Psoas muscle (tissue), 8 donors: ENCODE data around the gene ALOX15B. TPM values are rescaled to one million over a fixed set of nuclear protein-coding genes. Genes with fewer than 3 reads are reported as not detected.
A peak's percentile ranks its signal among the peaks of the same experiment; 100 is the strongest.

Source experiments
- ATAC-seq, 4 donors: fragments of 200-7000 bp; cut with Tn5 transposase; one replicate each; pipeline ENCODE4 v1.9.1; 2020; ENCODE audit warnings: moderate library complexity in 3 of 4, mild to moderate bottlenecking in 2 of 4
- DNase-seq, 2 donors: peaks; one replicate each; pipeline ENCODE4 v3.0.0-alpha.2; 2020
- H3K27ac ChIP-seq: fragments of 200-600 bp; one replicate; pipeline ENCODE4 v1.8.0; 2022
- H3K27me3 ChIP-seq, 3 donors: fragments of 200-600 bp in 1 of 3; one replicate each; pipeline versions ENCODE4 v1.6.1 to v1.8.0; 2013 to 2022; ENCODE audit warnings: low read length in 2 of 3, mild to moderate bottlenecking in 2 of 3, moderate library complexity in 1 of 3; ENCODE audit not compliant: insufficient read depth in 3 of 3
- H3K36me3 ChIP-seq, 2 donors: fragments of 200-600 bp in 1 of 2; one replicate each; pipeline versions ENCODE4 v1.6.1 to v1.8.0; 2013 to 2022; ENCODE audit warnings: low read depth in 1 of 2, mild to moderate bottlenecking in 1 of 2, moderate library complexity in 1 of 2; ENCODE audit not compliant: insufficient read depth in 1 of 2
- H3K4me1 ChIP-seq: fragments of 200-600 bp; one replicate; pipeline ENCODE4 v1.8.0; 2022
- H3K4me3 ChIP-seq: fragments of 200-600 bp; one replicate; pipeline ENCODE4 v1.8.0; 2022; ENCODE audit warnings: mild to moderate bottlenecking
- H3K9me3 ChIP-seq: fragments of 200-600 bp; one replicate; pipeline ENCODE4 v1.8.0; 2022
- CTCF ChIP-seq: fragments of 200-600 bp; IDR thresholded peaks from one replicate; pipeline ENCODE4 v1.8.0; 2022; ENCODE audit warnings: antibody characterized with exemption
- WGBS, 3 donors: extraction: QIAGEN DNeasy Blood & Tissue Kit; methylation state at CpG; one replicate each; pipeline versions ENCODE4 v1.1.6 to v1.1.7; 2013; 5-methylcytosine and 5-hydroxymethylcytosine counted together
- intact Hi-C, 2 donors: fragments of 100-400 bp; cut with DNase I; formaldehyde crosslinking; loops; one replicate each; pipeline versions ENCODE4 v1.11.0 to v1.14.2; 2022
- polyA plus RNA-seq, 3 donors: library from polyadenylated mRNA; stranded (reverse); fragments of 200-250 nt; gene quantifications; one replicate each; pipeline ENCODE4 v1.2.3, GENCODE V29; 2013
- total RNA-seq, 4 donors: library from RNA; stranded (reverse); fragmentation: NEBNext Ultra II Directional in 2 of 4; extraction: Animal tissue kit (Norgen Biotek cat#: 25700) in 2 of 4; gene quantifications; one replicate each; pipeline versions ENCODE4 v1.2.1 to v1.2.4, GENCODE V29; 2021 to 2023
- donor health status: healthy with polysubstance abuse.
- donor health status: DM: no; HTN: no; CAD: no; lungs with moderate emphysema.
- donor health status: Bipolar disorder and iron deficiency.
- donor health status: healthy.
- donor health status: DM: yes; HTN: yes; CAD: no.
- donor health status: DM: no; HTN: no; CAD: no.
- donor health status: DM: no; HTN: no; CAD: no.
- donor health status: DM: yes; HTN: yes; CAD: no.

ALOX15B gene
- total and polyA plus RNA-seq, 7 donors = 0.09 to 1.1 (median 0.32) TPM; not detected in 2

- no peak for TF ChIP-seq CTCF
- Histone ChIP-seq H3K4me1 (peaks cover 7% of the 10 kb centered on the region), H3K27me3 (peaks cover 0 to 30% (median 13%) of the 10 kb centered on the region in 3 donors), H3K9me3 (no peaks in the 10 kb centered on the region), H3K4me3 (no peak overlapping the region), H3K36me3 (no peaks in the 10 kb centered on the region), H3K27ac (no peak overlapping the region)
- intact Hi-C loops = no loop called here
- ATAC-seq = no peak
- WGBS, 3 donors = 50 to 66% (median 61%) methylated on average over 3 to 4 of the region's 4 CpGs
- DNase-seq = no peak
These were observed 28.9 kb downstream of the ALOX15B start for GRCh38 chr17:8067806-8068205.

GRCh38 chr17:8068736-8069586 is 30.1 kb downstream of the ALOX15B start:
- Histone ChIP-seq H3K27ac (no peak overlapping the region), H3K9me3 (no peaks in the 10 kb centered on the region)

GRCh38 chr17:8069587-8069860 is 30.7 kb downstream of the ALOX15B start:
- H3K27ac ChIP-seq = no peak overlapping the region
- no peak for DNase-seq
- intact Hi-C loops = no loop called here
- H3K4me3 ChIP-seq = no peak overlapping the region
- no peak for ATAC-seq
- peaks cover 10% of the 10 kb centered on the region for H3K4me1 ChIP-seq
- no peaks in the 10 kb centered on the region for H3K9me3 ChIP-seq
- WGBS, 3 donors = 83 to 91% (median 87%) methylated on average over 3 of the region's 3 CpGs
- TF ChIP-seq CTCF = no peak
- H3K27me3 ChIP-seq = peaks cover 0 to 37% (median 16%) of the 10 kb centered on the region in 3 donors
- no peaks in the 10 kb centered on the region for H3K36me3 ChIP-seq

More at GRCh38 chr17:8068736-8069586, 30.1 kb downstream of the ALOX15B start:
- peaks cover 0 to 32% (median 12%) of the 10 kb centered on the region in 3 donors for H3K27me3 ChIP-seq
- no peak overlapping the region for H3K4me3 ChIP-seq
- H3K36me3 ChIP-seq = no peaks in the 10 kb centered on the region
- ATAC-seq (no peak), DNase-seq (peak in 1 of 2 donors; percentile 65)
- TF ChIP-seq CTCF = no peak
- peaks cover 10% of the 10 kb centered on the region for H3K4me1 ChIP-seq
- WGBS, 3 donors = 72 to 75% (median 73%) methylated on average over 8 to 9 of the region's 9 CpGs
- intact Hi-C loops = no loop called here

GRCh38 chr17:8071496-8071895 is 32.6 kb downstream of the ALOX15B start:
- Histone ChIP-seq H3K27ac (no peak overlapping the region), H3K9me3 (no peaks in the 10 kb centered on the region), H3K4me1 (peaks cover 10% of the 10 kb centered on the region), H3K4me3 (no peak overlapping the region), H3K36me3 (no peaks in the 10 kb centered on the region), H3K27me3 (peaks cover 0 to 55% (median 25%) of the 10 kb centered on the region in 3 donors)
- intact Hi-C loops = no loop called here
- no peak for DNase-seq
- WGBS, 3 donors = 84 to 89% (median 87%) methylated on average over 12 of the region's 12 CpGs
- ATAC-seq = no peak
- TF ChIP-seq CTCF = no peak
